GM18861 (cell line): ENCODE results near the gene PRKCSH.
"Not testable (repeated sequence)": the region's sequence is repeated elsewhere in the genome, so short reads cannot be mapped to it uniquely, and the experiment has no call there.

ENCODE experiments used
- ATAC-seq: cut with Tn5 transposase; IDR thresholded peaks from one replicate; pipeline ENCODE4 v1.9.1; 2021; ENCODE audit not compliant: unreplicated experiment

PRKCSH gene

DNA sequence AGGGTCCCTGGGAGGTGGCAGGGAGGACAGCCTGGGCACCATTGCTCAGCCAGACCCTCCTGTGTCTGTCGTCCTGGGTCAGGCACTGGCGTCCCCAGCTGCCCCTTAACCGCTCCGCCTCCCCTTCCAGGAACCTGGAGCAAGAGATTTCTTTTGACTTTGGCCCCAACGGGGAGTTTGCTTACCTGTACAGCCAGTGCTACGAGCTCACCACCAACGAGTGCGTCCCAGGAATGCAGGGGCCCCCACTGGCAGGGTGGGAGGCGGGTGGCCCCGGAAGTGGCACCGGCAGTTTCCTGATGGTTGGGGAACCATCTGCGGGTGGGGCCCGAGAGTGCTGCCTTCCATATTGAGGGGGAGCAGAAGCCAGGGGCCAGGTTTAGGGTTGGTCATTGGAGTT is 13.0 kb downstream of the PRKCSH start:
- no peak for ATAC-seq

DNA sequence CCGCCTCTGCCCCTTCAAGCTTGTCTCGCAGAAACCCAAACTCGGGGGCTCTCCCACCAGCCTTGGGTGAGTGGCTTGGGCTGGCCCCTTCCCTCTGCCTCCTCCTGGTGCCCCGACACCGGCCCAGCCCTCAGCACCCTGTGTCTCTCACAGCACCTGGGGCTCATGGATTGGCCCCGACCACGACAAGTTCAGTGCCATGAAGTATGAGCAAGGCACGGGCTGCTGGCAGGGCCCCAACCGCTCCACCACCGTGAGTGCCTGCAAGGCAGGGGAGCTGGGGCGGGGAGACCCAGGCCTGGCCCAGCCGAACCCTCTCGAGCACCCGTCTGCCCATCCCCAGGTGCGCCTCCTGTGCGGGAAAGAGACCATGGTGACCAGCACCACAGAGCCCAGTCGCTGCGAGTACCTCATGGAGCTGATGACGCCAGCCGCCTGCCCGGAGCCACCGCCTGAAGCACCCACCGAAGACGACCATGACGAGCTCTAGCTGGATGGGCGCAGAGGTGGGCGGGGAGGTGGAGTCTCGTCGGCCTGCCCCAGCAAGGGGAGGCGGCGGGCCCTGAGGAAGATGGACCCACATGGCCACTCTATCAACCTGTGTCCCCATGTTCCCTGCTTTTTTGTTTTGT is 13.6 kb downstream of the PRKCSH start:
- no peak for ATAC-seq

DNA sequence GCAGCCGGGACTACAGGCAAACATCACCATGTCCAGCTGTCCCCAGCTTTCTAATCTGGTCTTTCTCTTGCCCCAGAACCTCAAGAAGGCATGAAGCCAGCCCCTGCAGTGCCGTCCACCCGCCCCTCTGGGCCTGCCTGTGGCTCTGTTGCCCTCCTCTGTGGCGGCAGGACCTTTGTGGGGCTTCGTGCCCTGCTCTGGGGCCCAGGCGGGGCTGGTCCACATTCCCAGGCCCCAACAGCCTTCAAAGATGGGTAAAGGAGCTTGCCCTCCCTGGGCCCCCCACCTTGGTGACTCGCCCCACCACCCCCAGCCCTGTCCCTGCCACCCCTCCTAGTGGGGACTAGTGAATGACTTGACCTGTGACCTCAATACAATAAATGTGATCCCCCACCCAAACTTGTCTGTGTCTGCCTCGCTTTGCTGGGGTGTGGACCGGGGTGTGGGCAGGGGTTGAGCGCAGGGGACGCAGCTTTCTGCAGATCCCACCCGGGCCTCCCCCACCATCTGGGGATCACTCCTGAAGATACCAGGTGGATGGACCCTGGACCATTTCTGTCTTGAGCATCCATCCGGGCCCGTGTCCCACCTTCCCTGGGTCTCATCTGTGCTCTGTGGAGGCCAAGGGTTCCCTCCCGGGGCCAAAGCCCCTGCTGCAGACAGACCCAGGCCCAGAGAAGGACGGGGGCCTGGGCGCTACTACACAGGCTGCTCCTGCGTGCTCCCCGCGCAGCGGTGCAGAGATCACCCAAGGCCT is 15.3 kb downstream of the PRKCSH start:
- ATAC-seq = no peak

DNA sequence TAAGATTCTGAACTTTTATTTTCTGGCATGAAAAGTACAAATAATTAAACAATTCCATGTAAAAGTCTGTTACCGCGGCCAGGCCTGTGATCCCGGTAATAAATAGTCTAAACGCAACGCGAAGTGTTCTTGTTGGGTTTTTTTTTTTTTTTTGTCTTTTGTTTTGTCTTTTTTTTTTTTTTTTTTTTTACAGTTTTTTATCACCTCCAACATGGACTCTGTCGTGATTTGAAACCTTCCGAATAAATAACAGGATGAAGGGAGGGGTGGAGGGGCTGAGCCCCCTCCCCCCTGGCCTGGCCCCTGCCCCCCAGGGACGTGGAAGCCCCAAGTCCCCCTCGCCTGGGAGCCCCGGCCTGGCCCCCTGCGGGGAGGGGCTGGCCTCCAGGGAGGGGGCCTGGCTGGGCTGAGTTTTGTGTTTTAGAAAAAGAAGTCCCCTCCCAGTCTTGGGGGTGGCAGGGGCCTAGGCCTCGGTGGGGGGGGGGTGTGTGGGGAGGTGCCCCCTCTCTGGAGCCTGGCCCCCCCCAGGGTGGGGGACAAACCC is 16.0 kb downstream of the PRKCSH start:
- ATAC-seq = no peak

DNA sequence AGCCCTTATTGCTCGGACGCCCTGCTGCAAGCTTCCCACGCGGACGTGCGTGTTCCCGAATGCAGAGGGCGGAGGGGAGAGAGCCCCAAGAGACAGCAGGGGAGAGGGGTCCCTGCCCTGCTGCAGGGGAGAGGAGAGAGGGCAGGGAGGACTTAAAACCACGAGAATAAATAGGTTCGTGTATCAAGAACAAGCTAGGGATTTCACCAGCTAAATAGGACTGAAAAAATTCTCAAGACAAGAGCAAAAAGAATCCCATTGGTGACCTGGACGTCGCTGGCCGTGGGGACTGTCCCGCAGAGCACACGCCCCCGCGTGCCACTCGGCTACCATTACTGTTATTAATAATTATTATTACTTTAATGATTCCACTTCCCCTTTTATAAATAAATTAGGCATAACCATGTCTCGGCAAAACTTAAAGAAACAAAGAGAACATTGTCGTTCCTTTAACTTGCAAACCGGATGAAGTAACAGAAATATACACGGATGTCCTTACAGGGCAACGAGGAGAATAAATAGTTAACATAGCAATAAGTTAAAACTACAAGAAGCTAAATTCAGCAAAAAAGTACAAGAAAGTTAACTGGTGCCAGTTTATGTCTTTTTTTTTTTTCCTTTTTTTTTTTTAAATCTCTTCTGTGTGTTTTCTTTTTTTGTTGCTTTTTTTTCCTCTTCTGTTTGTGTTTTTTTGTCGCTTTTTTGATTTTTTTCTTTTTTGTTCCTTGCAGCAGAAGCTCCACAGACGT is 16.6 kb downstream of the PRKCSH start:
- ATAC-seq = no peak

DNA sequence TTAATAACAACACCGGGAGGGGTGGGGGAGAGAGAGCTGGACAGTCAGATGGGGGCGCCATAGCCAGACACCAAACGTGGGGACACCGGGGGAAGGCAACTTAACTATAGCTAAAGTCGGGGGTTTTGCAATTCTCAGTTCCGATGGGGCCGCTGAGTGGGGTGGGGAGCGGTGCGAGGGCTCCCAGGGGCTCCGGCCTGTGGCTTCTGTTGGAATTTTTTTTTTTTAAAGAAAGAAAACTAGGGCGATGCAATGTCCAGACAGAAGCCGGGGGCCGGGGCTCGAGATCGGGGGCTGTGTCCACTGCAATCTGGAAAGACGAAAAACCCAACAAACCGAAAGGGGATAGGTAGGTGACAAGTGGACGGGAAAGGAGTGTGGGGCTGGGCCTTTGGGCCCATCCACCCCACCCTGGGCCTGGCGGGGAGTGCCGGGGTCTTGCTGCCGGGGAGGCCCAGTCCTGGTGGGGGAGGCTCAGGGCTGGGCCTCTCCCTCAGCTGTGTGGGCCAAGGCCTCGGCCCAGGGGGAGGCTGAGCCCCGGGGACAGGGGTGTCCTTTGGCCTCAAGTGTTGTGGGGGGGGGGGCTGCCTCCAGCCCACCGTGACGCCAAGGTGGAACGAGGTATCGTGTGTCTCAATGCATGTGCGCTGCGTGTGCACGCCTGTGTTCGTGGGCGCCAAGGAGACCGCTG is 17.3 kb downstream of the PRKCSH start:
- no peak for ATAC-seq

DNA sequence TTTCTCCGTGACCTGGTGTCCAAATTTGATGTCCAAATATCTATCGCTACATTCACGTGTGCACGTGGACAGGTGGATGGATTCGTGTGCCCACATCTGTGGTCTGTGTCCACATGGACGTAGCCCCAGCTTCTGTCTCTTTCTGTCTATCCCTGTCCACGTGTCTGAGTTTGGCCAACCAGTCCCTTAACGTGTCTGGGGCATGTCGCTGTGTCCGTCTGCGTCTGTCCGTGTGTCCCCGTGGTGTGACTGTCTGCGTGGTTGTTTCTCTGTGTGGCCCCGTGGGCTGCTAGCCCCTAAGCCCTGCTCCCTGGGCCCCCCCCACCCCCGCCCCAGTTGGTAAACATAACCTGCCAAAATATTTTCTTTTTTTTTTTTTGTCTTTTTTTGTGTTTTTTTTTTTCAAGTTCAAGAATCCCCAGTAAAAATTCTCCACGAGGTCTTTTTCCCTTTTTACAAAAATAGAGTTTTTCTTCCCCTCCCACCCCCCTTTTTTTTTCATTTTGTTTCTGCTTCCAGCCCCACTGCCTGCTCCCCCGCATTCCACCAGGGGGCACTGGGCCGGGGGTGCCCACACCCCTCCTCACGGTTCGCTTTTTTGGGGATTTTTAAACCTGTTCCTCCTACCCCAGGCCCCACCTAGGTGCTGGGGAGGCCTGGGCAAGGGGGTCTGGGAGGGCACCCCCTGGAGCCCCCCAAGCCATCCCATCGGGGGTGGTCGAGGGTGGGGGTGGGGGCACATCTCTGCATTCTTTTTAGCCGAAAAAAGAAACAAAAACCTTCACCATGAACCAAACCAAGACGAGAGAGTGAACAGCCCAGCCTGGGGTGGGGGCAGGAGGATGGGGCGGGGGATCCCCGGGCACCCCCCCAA is 18.3 kb downstream of the PRKCSH start:
- no peak for ATAC-seq

DNA sequence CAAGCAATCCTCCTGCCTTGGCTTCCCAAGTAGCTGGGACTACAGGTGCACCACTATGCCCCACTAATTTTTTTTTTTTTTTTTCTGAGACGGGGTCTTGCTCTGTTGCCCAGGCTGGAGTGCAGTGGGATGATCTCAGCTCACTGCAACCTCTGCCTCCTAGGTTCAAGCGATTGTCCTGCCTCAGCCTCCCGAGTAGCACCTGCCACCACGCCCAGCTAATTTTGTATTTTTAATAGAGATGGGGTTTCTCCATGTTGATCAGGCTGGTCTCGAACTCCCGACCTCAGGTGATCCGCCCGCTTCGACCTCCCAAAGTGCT is 19.8 kb downstream of the PRKCSH start:
- not testable (repeated sequence) for ATAC-seq

DNA sequence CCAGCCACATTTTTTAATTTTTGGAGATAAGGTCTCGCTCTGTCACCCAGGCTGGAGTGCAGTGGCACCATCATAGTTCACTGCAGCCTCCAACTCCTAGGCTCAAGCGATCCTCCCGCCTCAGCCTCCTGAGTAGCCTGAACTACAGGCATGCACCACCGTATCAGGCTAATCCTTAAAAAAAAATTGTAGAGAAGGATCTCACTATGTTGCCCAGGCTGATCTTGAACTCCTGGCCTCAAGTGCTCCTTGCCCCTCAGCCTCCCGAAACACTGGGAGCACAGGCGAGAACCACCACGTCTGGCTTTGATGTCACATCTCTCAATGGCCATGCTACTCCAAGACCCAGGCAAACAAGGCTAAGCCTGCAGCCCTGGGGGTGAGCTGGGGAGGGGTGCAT is 21.2 kb downstream of the PRKCSH start:
- ATAC-seq = no peak

DNA sequence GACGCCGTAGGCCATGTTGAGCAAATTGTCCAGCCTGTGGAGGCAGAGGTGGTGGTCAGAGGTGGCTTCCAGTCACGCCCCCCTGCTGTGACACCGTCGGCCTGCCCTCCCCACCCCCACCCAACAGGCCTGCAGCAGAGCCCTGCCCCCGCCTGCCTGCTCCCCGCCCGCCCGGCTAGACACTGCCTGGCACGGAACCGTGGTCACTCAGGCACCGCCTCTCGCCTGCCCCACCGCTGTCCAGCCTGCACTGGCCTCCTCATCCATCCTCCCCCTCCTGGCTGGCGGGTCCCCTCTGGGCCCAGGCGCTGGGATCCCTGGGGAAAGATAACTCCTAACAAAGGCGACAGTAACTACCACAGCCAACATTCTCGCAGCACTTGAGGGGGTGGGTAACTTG is 21.7 kb downstream of the PRKCSH start:
- no peak for ATAC-seq

DNA sequence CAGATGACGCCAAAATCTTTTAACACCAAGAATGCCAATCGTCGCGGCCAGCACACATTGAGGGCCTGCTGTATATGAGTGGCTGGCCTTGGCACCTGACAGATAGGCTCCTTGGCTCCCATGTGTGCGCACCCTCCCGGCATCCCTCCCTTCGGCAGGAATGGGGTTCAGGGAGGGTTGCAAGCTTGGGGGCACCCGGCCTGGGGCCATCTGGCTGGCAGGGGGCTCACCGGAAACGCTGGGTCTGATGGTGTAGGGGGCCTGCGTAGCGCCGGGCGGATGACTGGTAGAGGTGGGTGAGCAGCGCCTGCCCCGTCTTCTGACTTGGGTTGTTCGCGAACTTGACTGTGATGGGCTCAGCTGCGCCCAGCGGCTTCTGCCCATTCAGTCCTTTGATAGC is 22.4 kb downstream of the PRKCSH start:
- no peak for ATAC-seq

DNA sequence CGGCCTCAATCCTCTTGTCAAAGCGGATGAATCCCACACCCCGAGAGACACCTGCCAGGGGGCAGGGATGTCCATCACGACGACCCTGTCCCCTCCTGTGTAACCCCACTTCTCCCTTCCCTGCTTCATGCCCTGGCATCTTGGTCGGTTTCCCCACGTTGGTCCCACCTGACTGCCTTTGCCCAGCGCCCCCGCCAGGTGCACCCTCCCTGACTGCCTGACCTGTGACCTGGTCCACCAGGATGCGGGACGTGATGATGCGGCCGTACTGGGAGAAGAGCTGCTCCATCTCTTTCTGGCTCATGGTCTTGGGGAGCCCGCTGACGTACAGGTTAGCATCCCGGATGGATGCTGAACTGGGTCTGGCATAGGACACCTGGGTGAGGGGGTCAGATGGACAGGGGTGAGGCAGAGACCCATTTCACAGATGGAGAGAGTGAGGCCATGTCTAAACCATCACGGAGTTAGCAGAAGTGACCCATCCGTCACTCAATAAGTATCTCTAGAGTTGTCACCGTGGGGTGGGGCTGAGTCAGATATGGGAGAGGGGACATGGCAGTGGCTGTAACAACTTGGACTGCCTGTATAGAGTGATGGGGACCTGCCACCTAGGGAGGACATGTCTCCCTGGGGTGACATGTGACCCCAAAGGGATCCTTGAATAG is 22.9 kb downstream of the PRKCSH start:
- no peak for ATAC-seq

DNA sequence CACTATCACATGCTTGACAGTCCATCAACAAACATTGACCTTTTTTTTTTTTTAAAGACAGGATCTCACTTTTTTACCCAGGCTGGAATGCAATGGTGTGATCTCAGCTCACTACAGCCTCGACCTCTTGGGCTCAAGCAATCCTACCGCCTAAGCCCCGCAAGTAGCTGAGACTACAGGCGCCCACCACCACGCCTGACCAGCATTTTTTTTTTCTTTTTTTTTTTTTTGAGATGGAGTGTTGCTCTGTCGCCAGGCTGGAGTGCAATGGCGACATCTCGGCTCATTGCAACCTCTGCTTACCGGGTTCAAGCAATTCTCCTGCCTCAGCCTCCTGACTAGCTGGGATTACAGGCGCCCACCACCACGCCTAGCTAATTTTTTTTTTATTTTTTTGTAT is 23.5 kb downstream of the PRKCSH start:
- not testable (repeated sequence) for ATAC-seq

DNA sequence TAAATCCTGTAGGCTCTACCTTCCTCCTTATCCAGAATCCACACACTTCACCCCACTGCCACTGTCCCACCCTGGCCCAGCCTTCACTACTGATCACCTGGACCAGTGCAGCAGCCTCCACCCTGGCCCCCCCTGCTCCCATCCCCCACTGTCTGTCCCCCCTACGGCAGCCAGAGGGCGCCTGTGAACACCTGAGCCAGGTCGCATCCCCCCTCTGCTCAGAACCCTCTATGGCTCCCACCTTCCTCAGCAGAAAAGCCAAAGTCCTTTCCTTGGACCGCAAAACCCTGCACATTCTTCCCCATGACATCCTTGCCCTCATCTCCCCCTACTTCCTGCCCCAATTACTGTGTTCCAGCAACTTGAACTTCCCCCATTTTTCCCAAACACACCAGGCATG is 24.8 kb downstream of the PRKCSH start:
- ATAC-seq = no peak

DNA sequence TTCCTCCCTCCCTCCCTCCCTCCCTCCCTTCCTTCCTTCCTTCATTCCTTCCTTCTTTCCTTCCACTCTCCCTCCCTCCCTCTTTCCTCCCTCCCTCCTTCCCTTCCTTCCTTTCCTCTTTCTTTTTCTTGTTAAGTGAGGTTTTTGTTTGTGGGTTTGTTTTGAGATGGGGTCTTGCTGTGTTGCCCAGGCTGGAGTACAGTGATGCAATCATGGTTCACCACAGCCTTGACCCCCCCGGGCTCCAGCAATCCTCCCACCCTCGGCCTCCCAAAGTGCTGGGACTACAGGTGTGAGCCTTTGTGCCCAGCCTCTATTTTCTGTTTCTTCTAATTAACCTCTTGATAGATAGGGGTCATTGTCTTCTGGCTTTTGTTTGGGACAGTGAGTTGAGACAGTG is 26.0 kb downstream of the PRKCSH start:
- ATAC-seq = no peak

DNA sequence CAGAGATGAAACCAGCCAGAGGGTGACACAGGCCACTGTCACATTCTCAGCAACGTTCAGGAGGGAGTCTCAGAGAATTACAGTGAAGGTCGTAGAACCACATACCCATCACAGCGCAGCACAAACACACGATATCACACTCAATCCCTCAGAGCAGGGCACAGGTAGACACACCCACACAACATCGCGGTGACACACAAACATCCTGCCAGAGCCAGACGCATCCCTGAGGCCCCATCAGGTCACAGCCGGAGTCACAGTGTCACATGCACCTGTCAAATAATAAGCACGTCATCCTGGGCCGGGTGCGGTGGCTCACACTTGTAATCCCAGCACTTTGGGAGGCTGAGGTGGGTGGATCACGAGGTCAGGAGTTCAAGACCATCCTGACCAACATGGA is 28.0 kb downstream of the PRKCSH start:
- ATAC-seq = no peak

DNA sequence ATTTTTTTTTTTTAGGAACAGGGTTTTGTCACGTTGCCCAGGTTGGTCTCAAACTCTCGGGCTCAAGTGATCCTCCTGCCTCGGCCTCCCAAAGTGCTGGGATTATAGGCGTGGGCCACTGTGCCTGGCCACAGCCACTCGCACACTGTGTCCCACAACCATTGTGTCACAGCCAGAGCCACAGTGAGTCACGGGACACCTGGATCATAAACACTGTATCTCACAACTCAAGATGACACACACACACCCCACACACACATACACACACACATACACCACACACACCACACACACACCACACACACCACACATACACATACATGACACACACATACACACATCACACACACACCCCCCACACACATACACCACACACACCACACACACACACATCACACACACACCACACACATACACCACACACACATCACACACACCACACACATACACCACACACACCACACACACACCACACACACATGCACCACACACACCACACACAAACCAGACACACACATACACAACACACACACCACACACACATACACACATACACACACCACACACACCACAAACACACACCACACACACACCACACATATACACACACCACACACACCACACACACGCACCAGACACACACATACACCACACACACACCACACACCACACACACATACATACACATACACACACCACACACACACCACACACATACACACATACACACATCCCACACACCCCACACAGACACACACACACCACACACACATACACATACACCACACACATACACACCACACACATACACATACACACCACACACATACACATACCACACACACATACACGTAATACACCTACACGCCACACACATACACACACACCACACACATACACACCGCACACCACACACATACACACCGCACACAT is 29.2 kb downstream of the PRKCSH start:
- ATAC-seq = no peak

DNA sequence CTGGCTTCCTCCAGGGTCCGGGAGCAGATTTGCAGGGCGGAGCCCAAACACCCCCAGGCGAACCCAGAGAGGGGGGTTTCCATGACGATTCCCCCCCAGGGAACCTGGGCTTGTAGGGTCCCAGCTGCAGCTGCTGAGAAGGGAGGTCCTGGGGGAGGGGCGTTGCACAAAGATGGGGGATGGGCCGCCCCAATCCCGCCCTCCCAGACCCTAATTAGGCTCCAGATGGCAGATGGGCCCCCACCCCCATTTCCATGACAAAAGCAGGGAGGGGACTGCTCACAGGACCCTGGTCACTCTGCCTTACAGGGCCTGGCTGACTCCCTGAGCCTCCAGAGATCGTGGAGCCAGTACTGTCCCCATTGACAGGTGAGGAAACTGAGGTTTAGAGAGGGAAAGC is 30.2 kb downstream of the PRKCSH start:
- ATAC-seq = no peak
